Coronary artery (tissue), 2 donors: ENCODE measurements around the gene CYFIP2.

Source experiments
- DNase-seq: peaks from one replicate; pipeline ENCODE4 v3.0.0-alpha.2; 2017; ENCODE audit warnings: low spot score
- H3K27ac ChIP-seq, 2 donors: fragments of 200-600 bp; sonication (generic); one replicate each; pipeline ENCODE4 v1.5.1; 2016 to 2019
- H3K4me3 ChIP-seq: fragments of 200-600 bp; sonication (generic); 2 replicates; pipeline ENCODE4 v1.5.1; 2016; ENCODE audit warnings: mild to moderate bottlenecking, moderate library complexity
- TF ChIP-seq, protein P1 (sequence below): fragments of 200-600 bp; sonication (generic); IDR thresholded peaks from one replicate; pipeline ENCODE4 v1.5.1; 2019; ENCODE audit warnings: antibody characterized with exemption

The CYFIP2 gene

GRCh38 chr5:157387041-157387563 is 121.2 kb downstream of the CYFIP2 start:
- H3K27ac ChIP-seq, result peak overlapping the region; percentile 76 to 92
- TF ChIP-seq, protein P1, sequence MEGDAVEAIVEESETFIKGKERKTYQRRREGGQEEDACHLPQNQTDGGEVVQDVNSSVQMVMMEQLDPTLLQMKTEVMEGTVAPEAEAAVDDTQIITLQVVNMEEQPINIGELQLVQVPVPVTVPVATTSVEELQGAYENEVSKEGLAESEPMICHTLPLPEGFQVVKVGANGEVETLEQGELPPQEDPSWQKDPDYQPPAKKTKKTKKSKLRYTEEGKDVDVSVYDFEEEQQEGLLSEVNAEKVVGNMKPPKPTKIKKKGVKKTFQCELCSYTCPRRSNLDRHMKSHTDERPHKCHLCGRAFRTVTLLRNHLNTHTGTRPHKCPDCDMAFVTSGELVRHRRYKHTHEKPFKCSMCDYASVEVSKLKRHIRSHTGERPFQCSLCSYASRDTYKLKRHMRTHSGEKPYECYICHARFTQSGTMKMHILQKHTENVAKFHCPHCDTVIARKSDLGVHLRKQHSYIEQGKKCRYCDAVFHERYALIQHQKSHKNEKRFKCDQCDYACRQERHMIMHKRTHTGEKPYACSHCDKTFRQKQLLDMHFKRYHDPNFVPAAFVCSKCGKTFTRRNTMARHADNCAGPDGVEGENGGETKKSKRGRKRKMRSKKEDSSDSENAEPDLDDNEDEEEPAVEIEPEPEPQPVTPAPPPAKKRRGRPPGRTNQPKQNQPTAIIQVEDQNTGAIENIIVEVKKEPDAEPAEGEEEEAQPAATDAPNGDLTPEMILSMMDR, result no peak
- no peak for DNase-seq
- no peak overlapping the region for H3K4me3 ChIP-seq

GRCh38 chr5:157387683-157388093 is 121.8 kb downstream of the CYFIP2 start:
- Histone ChIP-seq H3K4me3 (no peak overlapping the region), H3K27ac (peak overlapping the region; percentile 76 to 83)
- TF ChIP-seq, protein P1, result no peak
- no peak for DNase-seq

DNA sequence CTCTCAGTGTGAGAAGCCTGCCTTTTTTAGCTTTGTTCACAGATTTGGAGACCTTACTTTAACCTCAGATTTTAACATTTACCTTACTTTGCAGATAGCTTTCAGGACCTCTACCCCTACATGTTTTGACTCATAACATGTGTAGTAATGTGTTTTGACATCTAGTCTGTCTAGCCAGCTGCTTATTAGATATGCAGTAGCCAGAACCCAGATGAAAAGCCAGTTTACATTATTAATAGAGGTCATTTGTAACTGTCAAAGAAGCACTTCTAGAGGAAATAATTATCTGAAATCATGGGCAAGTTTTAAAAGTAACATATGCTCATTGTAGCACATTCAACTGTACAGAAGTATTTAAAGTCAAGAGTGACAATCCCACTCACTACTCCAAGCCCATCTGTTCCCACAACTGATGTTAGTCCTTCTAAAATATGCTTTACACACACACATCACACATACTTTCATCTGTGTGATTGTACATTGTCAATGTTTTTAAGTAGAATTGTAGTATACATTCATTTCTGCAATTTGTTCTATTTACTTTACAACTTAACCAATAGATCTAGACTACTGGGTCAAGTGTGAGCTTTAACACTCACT is 122.3 kb downstream of the CYFIP2 start:
- no peak for DNase-seq
- no peak overlapping the region for H3K4me3 ChIP-seq
- TF ChIP-seq, protein P1, result no peak
- peak overlapping the region; percentile 76 to 83 for H3K27ac ChIP-seq

DNA sequence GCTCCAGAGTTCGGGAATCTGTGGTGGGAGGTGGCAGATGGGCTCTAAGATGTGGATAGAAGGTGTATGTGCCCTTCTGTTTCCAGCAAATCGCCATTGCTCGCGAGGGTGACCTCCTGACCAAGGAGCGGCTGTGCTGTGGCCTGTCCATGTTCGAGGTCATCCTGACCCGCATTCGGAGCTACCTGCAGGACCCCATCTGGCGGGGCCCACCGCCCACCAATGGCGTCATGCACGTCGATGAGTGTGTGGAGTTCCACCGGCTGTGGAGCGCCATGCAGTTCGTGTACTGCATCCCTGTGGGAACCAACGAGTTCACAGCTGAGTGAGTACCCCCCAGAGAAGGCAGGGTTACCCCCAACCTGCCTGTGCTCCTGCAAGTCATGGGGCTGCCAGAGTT is 123.2 kb downstream of the CYFIP2 start:
- H3K4me3 ChIP-seq, result no peak overlapping the region
- DNase-seq, result no peak
- TF ChIP-seq, protein P1, result no peak
- no peak overlapping the region for H3K27ac ChIP-seq

GRCh38 chr5:157390133-157390532 is 124.2 kb downstream of the CYFIP2 start:
- DNase-seq, result no peak
- H3K4me3 ChIP-seq, result no peak overlapping the region
- TF ChIP-seq, protein P1, result no peak
- H3K27ac ChIP-seq, result peak overlapping the region in 1 of 2 donors; percentile 30

GRCh38 chr5:157390551-157391297 is 124.8 kb downstream of the CYFIP2 start:
- peak overlapping the region; percentile 5 to 30 for H3K27ac ChIP-seq

More at GRCh38 chr5:157390551-157391297, 124.8 kb downstream of the CYFIP2 start:
- TF ChIP-seq, protein P1, result no peak
- no peak for DNase-seq
- H3K4me3 ChIP-seq, result no peak overlapping the region
